Karpas-422 (cell line): ENCODE results near the gene TEX52. TPM values are rescaled to one million over a fixed set of nuclear protein-coding genes. Genes with fewer than 3 reads are reported as not detected.

ENCODE experiments used
- DNase-seq: peaks from one replicate; pipeline ENCODE4 v3.0.0-alpha.2; 2015
- H2AFZ ChIP-seq: fragments of 200-600 bp; sonication (generic); 2 replicates; pipeline ENCODE4 v1.6.1; 2014; ENCODE audit warnings: antibody characterized with exemption, low read length, mixed read lengths
- H3K27ac ChIP-seq: fragments of 200-600 bp; sonication (generic); 2 replicates; pipeline ENCODE4 v1.5.1; 2014; ENCODE audit warnings: mild to moderate bottlenecking, low read length, moderate library complexity
- H3K27me3 ChIP-seq: fragments of 200-600 bp; sonication (generic); 2 replicates; pipeline ENCODE4 v1.6.1; 2014; ENCODE audit warnings: low read length, mixed read lengths
- H3K36me3 ChIP-seq: fragments of 200-600 bp; sonication (generic); 2 replicates; pipeline ENCODE4 v1.6.1; 2014; ENCODE audit warnings: low read length, mixed read lengths; ENCODE audit not compliant: insufficient read depth
- H3K4me1 ChIP-seq: fragments of 200-600 bp; sonication (generic); 2 replicates; pipeline ENCODE4 v1.6.1; 2014; ENCODE audit warnings: mild to moderate bottlenecking, low read length, mixed read lengths
- H3K4me2 ChIP-seq: fragments of 200-600 bp; sonication (generic); 2 replicates; pipeline ENCODE4 v1.6.1; 2014; ENCODE audit warnings: low read length, low read depth, mild to moderate bottlenecking; ENCODE audit not compliant: poor library complexity, severe bottlenecking
- H3K4me3 ChIP-seq: fragments of 200-600 bp; sonication (generic); 2 replicates; pipeline ENCODE4 v1.5.1; 2014; ENCODE audit warnings: mild to moderate bottlenecking, antibody characterized with exemption, low read length, mixed read lengths
- H3K79me2 ChIP-seq: fragments of 200-600 bp; sonication (generic); 2 replicates; pipeline ENCODE4 v1.6.1; 2014; ENCODE audit warnings: mild to moderate bottlenecking, low read length, mixed read lengths
- H3K9ac ChIP-seq: fragments of 200-600 bp; sonication (generic); 2 replicates; pipeline ENCODE4 v1.6.0; 2014; ENCODE audit warnings: low read length
- H3K9me2 ChIP-seq: fragments of 200-600 bp; sonication (generic), shearing (Covaris generic); replicated peaks from 2 replicates; pipeline ENCODE4 v1.6.0; 2014; ENCODE audit warnings: mild to moderate bottlenecking, low read length, moderate library complexity; ENCODE audit not compliant: insufficient read depth
- H3K9me3 ChIP-seq: fragments of 300-700, 200-600 bp; sonication (generic); 2 replicates; pipeline ENCODE4 v1.6.1; 2014; ENCODE audit warnings: low read length, mixed read lengths
- H4K20me1 ChIP-seq: fragments of 200-600 bp; sonication (generic); 2 replicates; pipeline ENCODE4 v1.6.1; 2014; ENCODE audit warnings: mild to moderate bottlenecking, antibody characterized with exemption, low read length, low read depth; ENCODE audit not compliant: insufficient read depth
- total RNA-seq: library from RNA; depleted of rRNA; stranded (reverse); fragments of >200 nt; shearing (Covaris generic); gene quantifications from 2 replicates; pipeline ENCODE4 v1.2.3, GENCODE V29; 2014; ENCODE audit warnings: low replicate concordance

TEX52 gene
- total RNA-seq, 1 experiment from 2014 or later, result not detected

DNA sequence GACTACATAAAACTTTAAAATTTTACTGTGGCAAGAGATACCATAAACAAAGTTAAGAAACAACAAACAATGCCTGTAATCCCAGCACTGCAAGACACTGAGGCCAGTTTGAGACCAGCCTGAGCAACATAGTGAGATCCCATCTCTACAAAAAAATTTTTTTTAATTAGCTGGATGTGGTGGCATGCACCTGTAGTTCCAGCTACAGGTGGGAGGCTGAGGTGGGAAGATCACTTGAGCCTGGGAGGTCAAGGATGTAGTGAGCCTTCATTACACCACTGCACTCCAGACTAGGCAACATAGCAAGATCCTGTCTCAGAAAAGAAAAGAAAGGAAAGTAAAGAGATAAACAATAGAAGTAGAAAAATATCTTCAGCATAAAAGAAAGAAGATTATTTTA, 3.3 kb upstream of the TEX52 start:
- DNase-seq, result no peak
- no peaks in the 10 kb centered on the region for H3K79me2 ChIP-seq
- H3K36me3 ChIP-seq, result peaks cover 27% of the 10 kb centered on the region

GRCh38 chr12:2858944-2859421, 2.1 kb upstream of the TEX52 start:
- H3K79me2 ChIP-seq, result no peaks in the 10 kb centered on the region

More for the DNA sequence above, 3.3 kb upstream of the TEX52 start:
- Histone ChIP-seq H3K4me2 (no peak overlapping the region), H3K9me2 (no peaks in the 10 kb centered on the region), H3K4me3 (no peak overlapping the region), H3K27me3 (no peaks in the 10 kb centered on the region), H3K9me3 (no peaks in the 10 kb centered on the region), H3K27ac (no peak overlapping the region), H3K9ac (no peak overlapping the region), H3K4me1 (peaks cover 22% of the 10 kb centered on the region), H4K20me1 (no peaks in the 10 kb centered on the region), H2AFZ (no peak overlapping the region)

GRCh38 chr12:2858334-2858733, 1.5 kb upstream of the TEX52 start:
- peaks cover 22% of the 10 kb centered on the region for H3K4me1 ChIP-seq
- H3K9ac ChIP-seq, result no peak overlapping the region
- H3K9me3 ChIP-seq, result no peaks in the 10 kb centered on the region
- DNase-seq, result peak; percentile 44
- H3K27ac ChIP-seq, result no peak overlapping the region
- H3K4me3 ChIP-seq, result no peak overlapping the region
- no peak overlapping the region for H3K4me2 ChIP-seq
- no peaks in the 10 kb centered on the region for H4K20me1 ChIP-seq
- H2AFZ ChIP-seq, result no peak overlapping the region
- H3K27me3 ChIP-seq, result no peaks in the 10 kb centered on the region
- H3K79me2 ChIP-seq, result no peaks in the 10 kb centered on the region
- no peaks in the 10 kb centered on the region for H3K9me2 ChIP-seq
- peaks cover 19% of the 10 kb centered on the region for H3K36me3 ChIP-seq

More at GRCh38 chr12:2858944-2859421, 2.1 kb upstream of the TEX52 start:
- Histone ChIP-seq H3K27ac (no peak overlapping the region), H4K20me1 (no peaks in the 10 kb centered on the region), H3K4me2 (no peak overlapping the region), H3K4me1 (peaks cover 22% of the 10 kb centered on the region), H3K9ac (no peak overlapping the region), H3K4me3 (no peak overlapping the region), H2AFZ (no peak overlapping the region), H3K36me3 (peaks cover 20% of the 10 kb centered on the region), H3K9me3 (no peaks in the 10 kb centered on the region), H3K27me3 (no peaks in the 10 kb centered on the region), H3K9me2 (no peaks in the 10 kb centered on the region)
- peak; percentile 38 for DNase-seq

DNA sequence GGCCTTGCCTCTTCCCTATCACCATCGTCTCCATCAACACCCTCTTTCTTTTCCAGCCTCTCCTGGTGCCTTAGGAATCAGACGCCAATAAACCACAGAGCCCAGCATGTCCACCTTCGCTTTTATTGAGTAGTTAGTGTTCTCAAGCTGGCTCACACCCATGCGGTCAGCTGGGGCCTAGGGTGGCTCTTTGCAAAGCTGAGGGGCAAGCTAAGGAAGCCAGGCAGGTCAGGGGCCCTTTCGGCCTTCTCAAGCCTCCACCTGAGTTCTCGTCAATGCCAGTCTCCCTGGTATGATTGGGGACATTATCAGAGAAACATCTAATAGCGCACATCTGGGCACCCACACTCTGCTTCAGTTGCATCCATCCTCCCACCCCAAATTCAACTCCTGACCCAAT, 737 bp upstream of the TEX52 start:
- no peak overlapping the region for H3K9ac ChIP-seq
- no peaks in the 10 kb centered on the region for H3K79me2 ChIP-seq
- H3K4me3 ChIP-seq, result no peak overlapping the region
- no peaks in the 10 kb centered on the region for H3K9me3 ChIP-seq
- no peaks in the 10 kb centered on the region for H3K27me3 ChIP-seq
- H3K27ac ChIP-seq, result peak overlapping the region; percentile 49
- H4K20me1 ChIP-seq, result no peaks in the 10 kb centered on the region
- peak; percentile 39 for DNase-seq
- H3K9me2 ChIP-seq, result no peaks in the 10 kb centered on the region
- H3K4me1 ChIP-seq, result peaks cover 22% of the 10 kb centered on the region
- no peak overlapping the region for H3K4me2 ChIP-seq
- H3K36me3 ChIP-seq, result peaks cover 14% of the 10 kb centered on the region; the same call in 1 of the 2 replicates
- no peak overlapping the region for H2AFZ ChIP-seq

DNA sequence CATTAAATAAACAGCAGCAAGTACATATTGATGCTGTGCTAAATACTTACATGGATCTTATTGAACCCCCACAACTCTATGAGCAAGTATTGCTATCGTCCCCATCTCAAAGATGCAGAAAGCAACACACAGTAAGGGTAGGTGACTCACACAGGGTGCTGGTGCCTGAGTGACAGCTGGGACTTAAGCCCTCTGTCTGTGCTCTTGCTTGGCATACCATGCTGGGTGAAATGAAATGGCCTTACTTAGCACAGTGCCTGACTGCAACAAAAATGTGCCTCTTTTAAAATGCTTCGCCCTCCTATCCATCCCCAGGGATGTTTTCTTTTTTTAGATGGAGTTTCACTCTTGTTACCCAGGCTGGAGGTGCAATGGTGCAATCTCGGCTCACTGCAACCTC, 788 bp downstream of the TEX52 start:
- H3K4me1 ChIP-seq, result peaks cover 22% of the 10 kb centered on the region
- no peak overlapping the region for H3K4me2 ChIP-seq
- peak; percentile 48 for DNase-seq
- peaks cover 14% of the 10 kb centered on the region; the same call in 1 of the 2 replicates for H3K36me3 ChIP-seq
- H2AFZ ChIP-seq, result no peak overlapping the region
- H3K27me3 ChIP-seq, result no peaks in the 10 kb centered on the region
- H3K9ac ChIP-seq, result no peak overlapping the region
- H3K4me3 ChIP-seq, result no peak overlapping the region
- no peaks in the 10 kb centered on the region for H4K20me1 ChIP-seq
- no peaks in the 10 kb centered on the region for H3K79me2 ChIP-seq
- no peaks in the 10 kb centered on the region for H3K9me2 ChIP-seq
- H3K27ac ChIP-seq, result no peak overlapping the region
- no peaks in the 10 kb centered on the region for H3K9me3 ChIP-seq

GRCh38 chr12:2855546-2855945, 1.3 kb downstream of the TEX52 start:
- Histone ChIP-seq H3K79me2 (no peaks in the 10 kb centered on the region), H3K4me2 (no peak overlapping the region), H3K4me1 (peaks cover 22% of the 10 kb centered on the region), H3K9me2 (no peaks in the 10 kb centered on the region), H3K9ac (no peak overlapping the region), H3K27ac (no peak overlapping the region), H2AFZ (no peak overlapping the region), H3K36me3 (peaks cover 14% of the 10 kb centered on the region; the same call in 1 of the 2 replicates), H3K27me3 (no peaks in the 10 kb centered on the region), H3K9me3 (no peaks in the 10 kb centered on the region), H4K20me1 (no peaks in the 10 kb centered on the region), H3K4me3 (no peak overlapping the region)
- DNase-seq, result no peak

DNA sequence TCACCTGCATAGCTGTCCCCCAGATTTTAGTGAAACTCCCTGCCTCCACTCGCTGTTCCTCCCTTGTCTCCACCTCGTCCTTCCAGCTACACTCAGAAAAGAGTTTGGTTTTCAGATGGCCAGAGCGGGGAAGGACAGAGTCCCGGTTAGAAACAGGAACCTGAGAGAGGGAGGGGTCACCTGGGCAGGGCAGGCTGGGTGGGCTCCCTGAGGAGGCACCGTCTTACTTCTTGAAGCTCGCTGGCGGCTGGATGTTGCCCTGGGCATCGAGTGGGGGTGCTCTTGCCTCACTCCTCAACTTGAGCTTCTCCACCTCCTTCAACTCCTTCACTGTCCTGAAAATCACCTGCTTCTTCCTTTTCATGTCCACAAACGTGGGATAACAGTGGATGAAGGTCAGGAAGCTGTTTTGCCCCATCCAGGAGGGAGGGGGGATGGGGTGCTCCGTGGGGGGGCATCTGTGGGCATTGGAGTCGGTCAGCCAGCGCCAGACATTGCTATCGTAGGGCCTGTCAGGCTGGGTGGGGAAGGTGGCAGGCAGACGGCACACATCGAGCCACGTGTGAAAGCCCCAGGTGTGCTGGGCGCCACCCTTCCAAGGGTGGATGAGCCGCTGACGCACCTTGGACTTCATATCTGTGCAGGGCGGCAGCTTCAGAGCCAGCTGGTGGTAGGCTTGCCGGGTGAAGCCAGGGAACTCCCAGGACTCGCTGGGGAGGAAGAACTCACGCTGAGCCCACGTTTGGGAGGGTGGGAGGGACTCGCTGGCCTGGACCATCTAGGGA, 2.0 kb downstream of the TEX52 start:
- Histone ChIP-seq H3K9ac (no peak overlapping the region), H3K79me2 (no peaks in the 10 kb centered on the region), H3K9me2 (no peaks in the 10 kb centered on the region), H3K4me1 (peaks cover 22% of the 10 kb centered on the region), H3K9me3 (no peaks in the 10 kb centered on the region), H2AFZ (no peak overlapping the region), H3K4me3 (no peak overlapping the region), H3K27ac (no peak overlapping the region), H3K4me2 (no peak overlapping the region), H3K27me3 (no peaks in the 10 kb centered on the region), H3K36me3 (peaks cover 14% of the 10 kb centered on the region; the same call in 1 of the 2 replicates), H4K20me1 (no peaks in the 10 kb centered on the region)
- no peak for DNase-seq

GRCh38 chr12:2853626-2854025, 3.2 kb downstream of the TEX52 start:
- DNase-seq, result peak; percentile 58
- Histone ChIP-seq H2AFZ (no peak overlapping the region), H3K4me2 (no peak overlapping the region)

More at GRCh38 chr12:2853626-2854025, 3.2 kb downstream of the TEX52 start:
- H3K9me2 ChIP-seq, result no peaks in the 10 kb centered on the region
- no peaks in the 10 kb centered on the region for H3K9me3 ChIP-seq
- peaks cover 1% of the 10 kb centered on the region; the same call in 1 of the 2 replicates for H3K36me3 ChIP-seq
- H3K79me2 ChIP-seq, result no peaks in the 10 kb centered on the region
- no peaks in the 10 kb centered on the region for H3K27me3 ChIP-seq
- no peak overlapping the region for H3K9ac ChIP-seq
- H3K27ac ChIP-seq, result no peak overlapping the region
- H4K20me1 ChIP-seq, result no peaks in the 10 kb centered on the region
- H3K4me3 ChIP-seq, result no peak overlapping the region
- H3K4me1 ChIP-seq, result peaks cover 21% of the 10 kb centered on the region
